Lung microvascular endothelial cell (primary cell): ENCODE data around the gene C1RL. TPM values are rescaled to one million over a fixed set of nuclear protein-coding genes. Genes with fewer than 3 reads are reported as not detected.

Experiments used
- DNase-seq, 2 donors: peaks; one replicate each; pipeline versions ENCODE4 v3.0.0 to v3.0.0-alpha.2; 2010; ENCODE audit warnings: low read depth in 2 of 2
- total RNA-seq: library from RNA; depleted of rRNA; stranded (reverse); fragments of >200 nt; gene quantifications from 2 replicates; pipeline ENCODE4 v1.2.1, GENCODE V29; 2014

Gene C1RL
- total RNA-seq, 1 donor from 2014 or later, result 13.7 TPM

GRCh38 chr12:7092229-7092985 is 16.6 kb downstream of the C1RL start, which contains the start of gene C1R:
Gene C1R (minus strand): TSS chr12:7092445. CDS start chr12:7092388, 57 bp downstream.
- DNase-seq, result peak; percentile 67 to 70

DNA sequence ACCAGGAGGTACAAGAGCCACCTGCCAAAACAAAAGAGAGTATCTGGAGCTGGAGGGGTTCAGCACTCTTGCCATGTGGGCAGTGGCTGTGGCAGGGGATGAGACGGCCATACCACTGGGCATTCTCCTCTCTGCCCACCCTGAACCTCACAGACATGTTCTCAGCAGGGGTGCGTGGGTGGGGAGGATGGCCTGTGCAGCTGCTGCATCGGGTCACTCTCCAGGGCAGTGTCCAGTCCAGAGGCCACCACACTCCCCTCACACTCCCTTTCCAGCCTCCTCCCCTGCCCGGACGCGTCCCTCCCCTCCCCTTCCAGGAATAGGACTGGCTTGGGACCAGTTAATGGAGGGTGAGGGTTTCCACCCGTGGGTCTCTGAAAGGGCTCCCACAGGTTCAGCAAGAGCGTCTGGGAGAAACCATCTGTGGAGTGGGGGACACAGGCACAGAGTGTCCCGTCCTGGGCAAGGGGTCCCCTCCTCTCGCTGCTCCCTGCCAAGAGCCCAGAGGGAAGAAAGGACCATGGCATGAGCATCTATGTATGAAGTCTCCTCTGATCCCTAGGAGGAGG is 17.3 kb downstream of the C1RL start:
- DNase-seq, result no peak

DNA sequence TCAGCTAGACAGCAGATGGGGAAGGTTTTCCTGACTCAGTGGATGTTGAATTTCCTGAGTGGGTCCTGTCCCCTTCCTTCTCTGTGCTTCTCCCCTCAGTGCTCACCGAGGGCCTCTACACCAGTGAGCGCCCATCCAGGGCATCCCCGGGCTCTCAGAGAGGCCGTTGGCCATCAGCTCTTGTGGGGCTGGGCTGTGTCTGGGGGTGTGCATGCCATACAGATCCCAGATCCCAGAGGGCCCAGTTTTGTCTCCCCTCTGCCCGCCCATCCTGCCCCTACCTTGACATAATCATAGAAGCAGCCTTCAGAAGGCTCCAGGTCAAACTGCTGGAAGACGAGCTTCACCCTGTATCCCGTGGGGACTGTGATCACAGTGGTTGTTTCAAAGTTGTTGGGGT is 17.8 kb downstream of the C1RL start:
- no peak for DNase-seq

GRCh38 chr12:7090222-7090998 is 18.6 kb downstream of the C1RL start:
- DNase-seq, result no peak

GRCh38 chr12:7089196-7089871 is 19.7 kb downstream of the C1RL start:
- DNase-seq, result no peak

DNA sequence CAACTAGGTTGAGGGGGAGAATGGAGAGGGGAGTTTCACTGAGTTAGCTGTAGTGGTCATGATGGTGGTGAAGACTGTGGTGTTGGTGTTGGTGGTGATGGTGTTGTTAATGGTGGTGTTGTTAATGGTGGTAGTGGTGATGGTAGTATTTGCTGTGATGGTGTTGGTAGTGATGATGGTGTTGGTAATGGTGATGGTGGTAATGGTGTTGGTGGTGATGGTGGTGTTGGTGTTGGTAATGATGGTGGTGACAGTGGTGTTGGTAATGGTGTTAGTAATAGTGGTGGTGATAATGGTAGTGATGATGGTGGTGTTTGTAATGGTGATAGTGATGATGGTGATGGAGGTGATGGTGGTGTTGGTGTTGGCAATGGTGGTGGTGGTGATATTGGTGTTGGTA is 25.9 kb downstream of the C1RL start:
- DNase-seq, result no peak

DNA sequence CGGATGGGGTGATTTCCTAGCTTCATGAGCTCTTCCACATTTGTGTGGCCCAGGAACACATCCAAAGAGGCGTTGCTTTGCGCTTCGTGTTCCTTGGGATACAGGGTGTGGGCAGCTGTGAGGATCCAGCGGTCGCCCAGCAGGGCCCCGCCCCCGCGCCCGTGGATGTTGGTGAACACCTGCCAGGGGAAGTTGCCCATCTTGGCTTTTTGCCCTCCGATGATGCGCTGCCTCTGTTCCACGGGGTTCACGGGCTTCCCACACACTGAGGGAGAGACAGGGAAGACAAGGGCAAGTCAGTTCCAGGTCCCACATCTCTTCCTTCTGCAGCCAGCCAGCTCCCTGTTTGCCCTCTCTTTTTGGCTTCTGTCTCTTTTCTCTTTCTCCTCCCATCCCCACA is 28.0 kb downstream of the C1RL start:
- no peak for DNase-seq

DNA sequence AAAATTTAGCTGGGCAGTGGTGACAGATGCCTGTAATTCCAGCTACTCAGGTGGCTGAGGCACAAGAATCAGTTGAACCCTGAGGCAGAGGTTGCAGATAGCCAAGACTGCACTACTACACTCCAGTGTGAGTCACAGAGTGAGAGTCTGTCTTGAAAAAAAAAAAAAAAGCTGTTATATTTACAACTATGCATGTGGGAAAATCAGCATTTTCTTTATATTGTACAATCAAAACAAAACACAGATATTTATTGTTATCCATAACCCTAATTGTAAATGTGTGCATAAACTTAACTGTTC is 29.2 kb downstream of the C1RL start:
- peak in 1 of 2 donors; percentile 35 for DNase-seq

DNA sequence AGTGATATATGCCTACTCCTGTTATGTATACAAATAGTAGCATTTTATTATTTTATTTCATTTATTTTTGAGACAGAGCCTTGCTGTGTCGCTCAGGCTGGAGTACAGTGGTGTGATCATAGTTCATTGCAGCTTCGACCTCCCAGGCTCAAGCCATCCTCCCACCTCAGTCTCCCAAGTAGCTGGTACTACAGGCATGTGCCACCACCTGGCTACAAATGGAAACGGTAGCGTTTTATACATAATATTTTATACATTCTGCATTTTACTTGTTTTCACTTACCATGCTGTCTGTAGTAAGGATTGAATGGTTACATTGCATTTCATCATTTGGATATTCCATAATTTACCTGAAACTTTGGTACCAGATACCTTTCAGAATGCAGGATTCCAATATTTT is 30.9 kb downstream of the C1RL start:
- no peak for DNase-seq

DNA sequence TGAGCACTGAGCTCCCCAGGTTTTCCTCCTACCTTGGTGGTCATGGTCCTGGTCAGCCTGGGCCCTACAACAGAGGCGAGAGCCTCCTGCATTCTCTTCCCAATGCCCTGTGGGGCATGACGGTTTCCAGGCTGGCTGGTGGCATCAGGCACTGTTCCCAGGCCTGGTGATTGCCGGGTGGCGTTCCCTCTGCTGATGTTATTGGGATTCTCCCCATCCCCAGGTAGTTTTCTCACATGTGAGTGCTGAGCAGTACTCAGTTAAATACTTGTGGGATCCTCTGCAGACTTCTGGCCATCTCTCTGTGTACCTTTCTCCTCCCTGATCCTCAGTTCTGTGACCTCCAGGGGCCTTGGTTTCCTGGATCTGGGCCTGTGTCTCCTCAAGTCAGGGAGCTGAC is 32.5 kb downstream of the C1RL start:
- DNase-seq, result no peak

GRCh38 chr12:7075939-7076338 is 33.1 kb downstream of the C1RL start:
- no peak for DNase-seq

- no peak for DNase-seq
Observed at GRCh38 chr12:7075518-7075917, 33.5 kb downstream of the C1RL start.

DNA sequence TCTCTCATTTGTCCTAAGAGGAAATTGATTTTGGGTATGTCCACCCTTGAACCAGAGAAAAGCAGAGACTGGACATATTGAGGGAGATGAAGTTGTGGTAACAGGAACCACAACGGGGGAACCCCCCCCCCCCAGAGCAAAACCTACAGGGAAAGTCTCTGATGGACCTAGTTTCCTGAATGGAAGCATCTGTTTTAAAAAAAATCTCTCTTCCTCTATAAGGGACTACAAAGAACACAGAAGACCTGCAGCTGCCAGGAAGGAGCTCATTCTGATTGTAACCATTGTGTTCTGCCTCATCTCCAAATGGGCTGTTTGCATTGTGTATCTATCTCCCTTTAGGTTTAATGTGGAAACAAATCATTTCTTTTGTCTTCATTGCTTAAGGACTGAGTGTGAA is 35.1 kb downstream of the C1RL start:
- DNase-seq, result peak in 1 of 2 donors; percentile 36

DNA sequence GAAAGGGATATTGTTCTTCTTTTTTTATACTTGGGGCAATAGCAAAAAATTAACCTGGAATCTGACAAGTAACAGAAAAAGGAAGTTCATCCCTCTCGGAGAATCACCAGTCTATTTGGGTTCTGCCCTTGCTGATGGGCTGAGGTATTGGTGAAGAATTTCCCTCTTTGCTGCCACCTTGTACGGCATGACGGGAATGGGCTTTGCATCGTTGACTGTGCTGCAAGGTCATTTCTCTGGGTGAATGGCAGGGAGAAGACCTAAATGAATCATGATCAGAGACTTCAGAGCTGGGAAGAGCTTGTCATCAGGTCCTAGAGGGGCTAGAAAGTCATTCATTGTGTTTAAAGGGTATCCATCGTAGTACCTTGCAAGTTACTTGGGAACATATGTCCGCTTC is 36.5 kb downstream of the C1RL start:
- no peak for DNase-seq

DNA sequence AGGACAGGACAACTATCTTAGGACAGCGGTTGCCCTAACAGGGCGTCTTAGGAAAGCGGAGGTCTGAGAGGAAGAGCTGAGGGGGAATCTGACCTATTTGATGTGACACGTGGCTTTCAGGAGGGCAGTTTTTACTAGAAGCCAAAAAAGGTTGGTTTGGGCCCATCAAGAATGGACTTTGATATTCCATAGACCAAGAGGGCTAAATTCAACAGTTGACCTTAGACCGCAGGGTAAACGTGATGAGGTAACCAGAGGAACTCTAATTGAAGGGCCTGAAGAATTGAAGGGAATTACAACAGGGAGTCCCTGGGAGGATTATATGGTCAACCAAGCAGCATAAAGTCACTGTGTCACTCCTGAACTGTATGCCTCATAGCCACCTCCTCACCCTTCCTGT is 37.0 kb downstream of the C1RL start:
- DNase-seq, result no peak

- no peak for DNase-seq
Observed at GRCh38 chr12:7069386-7069785, 39.6 kb downstream of the C1RL start.

- no peak for DNase-seq
Observed at GRCh38 chr12:7068994-7069346, 40.0 kb downstream of the C1RL start.

DNA sequence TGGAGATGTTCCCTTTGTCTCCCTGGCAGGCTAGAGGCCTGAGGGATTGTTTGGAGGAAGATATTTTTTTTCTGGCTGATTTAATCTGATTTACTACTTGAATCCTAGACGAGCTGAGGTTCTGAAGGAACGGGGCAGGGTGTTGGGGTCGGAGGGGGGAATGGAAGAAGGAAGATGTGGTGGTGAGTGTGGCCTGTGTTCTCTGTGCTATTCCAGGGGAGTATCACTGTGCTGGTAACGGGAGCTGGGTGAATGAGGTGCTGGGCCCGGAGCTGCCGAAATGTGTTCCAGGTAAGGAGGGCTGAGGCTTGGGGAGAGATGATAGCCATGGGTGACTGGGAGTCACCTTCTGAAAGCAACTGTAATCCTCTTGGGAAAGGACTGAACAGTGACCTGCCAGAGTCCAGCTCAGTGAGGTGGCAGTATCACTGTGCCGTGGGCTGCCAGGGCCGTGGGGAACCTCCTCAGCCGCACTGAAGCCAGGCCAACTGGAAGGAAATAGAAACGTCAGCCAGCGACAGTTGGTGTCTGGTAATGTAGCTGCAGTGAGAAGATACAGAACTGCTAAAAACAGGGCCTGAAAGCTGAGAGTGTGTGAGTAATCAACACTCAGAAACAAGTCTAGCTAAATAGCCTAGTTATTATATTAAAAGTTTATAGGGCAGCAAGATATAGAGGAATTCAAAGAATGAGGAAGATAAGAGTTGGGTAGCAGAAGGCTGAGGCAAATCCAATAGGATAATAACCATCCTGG is 40.6 kb downstream of the C1RL start:
- DNase-seq, result no peak

GRCh38 chr12:7067096-7067495 is 41.9 kb downstream of the C1RL start:
- peak in 1 of 2 donors; percentile 53 for DNase-seq

GRCh38 chr12:7066596-7066995 is 42.4 kb downstream of the C1RL start:
- no peak for DNase-seq

DNA sequence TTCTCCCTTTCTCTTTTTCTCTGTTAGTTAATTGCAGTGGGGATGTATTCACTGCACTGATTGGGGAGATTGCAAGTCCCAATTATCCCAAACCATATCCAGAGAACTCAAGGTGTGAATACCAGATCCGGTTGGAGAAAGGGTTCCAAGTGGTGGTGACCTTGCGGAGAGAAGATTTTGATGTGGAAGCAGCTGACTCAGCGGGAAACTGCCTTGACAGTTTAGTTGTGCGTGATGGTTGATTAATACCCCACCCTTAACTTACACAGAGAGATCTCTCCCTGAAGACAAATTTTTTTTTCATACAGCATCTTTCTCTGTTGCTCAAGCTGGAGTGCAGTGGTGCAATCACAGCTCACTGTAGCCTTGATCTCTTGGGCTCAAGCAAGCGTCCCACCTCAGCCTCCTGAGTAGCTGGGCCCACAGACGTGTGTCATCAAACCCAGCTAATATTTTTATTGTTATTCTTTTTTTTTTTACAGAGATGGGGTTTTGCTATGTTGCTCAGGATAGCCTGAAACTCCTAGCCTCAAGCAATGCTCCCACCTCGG is 43.9 kb downstream of the C1RL start:
- DNase-seq, result no peak
